ENCODE results near the gene GPRIN2. TPM values are rescaled to one million over a fixed set of nuclear protein-coding genes. Genes with fewer than 3 reads are reported as not detected.

Gene GPRIN2
- total RNA-seq, 1 donor from 2014 or later = 4.5 TPM

DNA sequence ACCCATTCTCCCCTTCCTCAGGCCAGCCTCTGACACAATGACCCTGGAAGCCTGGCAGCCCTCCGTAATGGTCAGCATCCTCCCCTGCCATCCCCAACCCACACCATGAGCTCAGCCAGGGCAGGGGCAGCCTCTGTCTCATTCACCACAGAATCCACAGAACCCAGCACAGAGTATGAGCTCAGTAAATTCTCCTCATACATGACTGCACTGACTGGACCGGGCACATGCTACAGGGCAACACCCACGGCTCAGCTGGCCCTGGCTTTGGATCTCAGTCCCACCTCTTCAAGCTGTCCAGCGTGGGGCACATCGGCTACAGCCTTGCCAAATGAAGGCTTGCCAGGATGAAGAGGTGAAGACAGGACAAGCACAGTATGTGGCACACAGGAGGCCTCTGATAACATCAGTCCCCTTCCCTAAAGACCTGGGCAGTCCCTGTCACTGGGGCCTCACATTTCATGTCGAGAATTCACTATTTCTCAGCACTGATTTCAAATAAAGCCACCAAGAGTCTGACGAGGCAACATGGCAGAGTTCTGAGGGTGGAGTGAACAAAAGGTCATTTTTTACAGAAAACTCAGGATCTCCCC is 7.9 kb downstream of the GPRIN2 start:
- no peak for ATAC-seq

DNA sequence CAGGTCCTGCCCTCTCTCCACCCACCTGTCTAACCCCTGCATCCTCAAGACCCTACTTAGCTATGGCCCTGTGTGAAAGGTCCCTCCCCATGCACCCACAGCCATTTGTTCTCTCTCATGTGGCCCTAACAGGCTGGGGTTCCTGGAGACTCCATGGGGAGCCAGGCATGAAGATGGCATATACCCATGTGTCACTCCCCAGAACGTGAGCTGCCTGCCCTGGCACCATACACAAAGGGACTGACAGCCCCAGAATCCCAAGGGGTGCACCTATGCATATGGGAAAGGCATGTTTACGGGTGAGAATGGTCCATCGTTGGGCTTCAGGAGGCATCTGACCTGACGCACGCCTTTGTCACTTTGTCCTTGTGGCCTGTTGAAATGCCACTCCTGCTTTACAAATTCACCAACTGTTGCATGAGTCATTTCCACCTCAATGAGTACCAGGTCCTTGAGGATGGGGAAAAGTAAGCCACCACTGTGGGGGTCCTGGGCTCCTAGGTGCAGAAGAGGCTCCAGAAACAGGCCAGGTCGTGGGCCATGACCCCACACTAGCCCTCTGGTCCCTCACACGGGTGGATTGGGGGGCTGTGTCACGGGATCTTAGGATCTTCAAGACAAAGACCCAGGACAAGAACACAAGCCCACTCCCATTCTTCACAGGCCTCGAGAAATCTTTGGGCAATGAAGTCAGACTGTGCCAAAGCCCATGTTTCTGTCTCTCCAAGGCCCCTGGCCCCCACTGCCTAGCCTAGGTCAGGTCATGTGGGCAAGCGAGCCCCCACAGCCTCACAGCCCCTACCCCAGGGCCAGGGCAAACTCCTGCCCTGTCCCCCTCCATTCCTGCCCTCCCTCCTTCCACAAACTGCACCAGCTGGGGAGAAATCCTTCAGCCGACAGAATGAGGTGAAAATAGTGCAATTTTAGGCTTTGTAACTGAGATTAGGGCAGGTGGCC is 8.6 kb downstream of the GPRIN2 start:
- no peak for ATAC-seq

DNA sequence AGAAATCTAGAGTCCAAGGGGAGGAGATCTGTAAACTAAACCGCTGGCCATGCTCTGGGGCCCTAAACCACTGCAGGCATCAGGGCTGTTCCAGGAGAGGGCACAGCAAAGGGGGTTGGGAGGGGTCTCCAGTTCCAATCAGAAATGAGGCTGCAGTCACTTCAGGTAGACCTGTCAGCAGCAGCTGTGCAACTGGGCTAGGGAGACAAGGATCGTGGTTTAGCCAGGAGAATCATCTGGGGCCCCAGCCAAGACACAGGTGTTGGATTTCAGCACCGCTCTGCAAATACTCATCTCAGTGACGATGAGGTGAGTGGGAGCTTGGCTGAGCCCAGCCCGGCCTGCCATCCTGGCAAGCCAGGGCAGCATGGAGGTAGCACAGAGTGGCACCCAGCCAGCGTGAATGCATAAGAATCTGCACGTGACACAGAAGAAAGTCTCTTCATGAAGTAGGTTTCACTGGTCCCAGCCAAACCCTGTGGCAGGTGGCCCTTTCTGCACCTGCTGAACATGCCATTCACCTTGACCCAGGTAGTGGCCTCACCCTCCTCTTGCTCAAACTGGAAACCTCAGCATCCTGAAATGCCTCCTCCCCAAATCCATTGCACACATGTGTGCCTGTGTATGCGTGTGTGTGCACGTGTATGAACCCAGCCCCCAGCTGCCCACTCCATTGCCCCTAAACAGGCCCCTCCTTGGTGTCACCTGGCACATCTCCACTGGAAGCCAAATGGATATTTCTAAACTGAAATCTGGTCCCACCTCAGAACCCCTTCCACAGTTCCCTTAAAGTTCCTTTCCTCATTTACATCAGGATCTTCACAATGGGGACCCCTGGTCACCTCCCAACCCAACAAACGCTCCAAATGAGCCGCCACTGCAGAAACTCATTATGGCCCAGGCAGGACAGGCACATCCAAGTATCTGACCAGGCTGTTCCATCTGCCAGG is 9.6 kb downstream of the GPRIN2 start:
- ATAC-seq = peak; percentile 50

GRCh38 chr10:46545861-46546590 is 10.4 kb downstream of the GPRIN2 start:
- no peak for ATAC-seq

- ATAC-seq = peak; percentile 14
These were observed 11.3 kb downstream of the GPRIN2 start for GRCh38 chr10:46544989-46545791.

DNA sequence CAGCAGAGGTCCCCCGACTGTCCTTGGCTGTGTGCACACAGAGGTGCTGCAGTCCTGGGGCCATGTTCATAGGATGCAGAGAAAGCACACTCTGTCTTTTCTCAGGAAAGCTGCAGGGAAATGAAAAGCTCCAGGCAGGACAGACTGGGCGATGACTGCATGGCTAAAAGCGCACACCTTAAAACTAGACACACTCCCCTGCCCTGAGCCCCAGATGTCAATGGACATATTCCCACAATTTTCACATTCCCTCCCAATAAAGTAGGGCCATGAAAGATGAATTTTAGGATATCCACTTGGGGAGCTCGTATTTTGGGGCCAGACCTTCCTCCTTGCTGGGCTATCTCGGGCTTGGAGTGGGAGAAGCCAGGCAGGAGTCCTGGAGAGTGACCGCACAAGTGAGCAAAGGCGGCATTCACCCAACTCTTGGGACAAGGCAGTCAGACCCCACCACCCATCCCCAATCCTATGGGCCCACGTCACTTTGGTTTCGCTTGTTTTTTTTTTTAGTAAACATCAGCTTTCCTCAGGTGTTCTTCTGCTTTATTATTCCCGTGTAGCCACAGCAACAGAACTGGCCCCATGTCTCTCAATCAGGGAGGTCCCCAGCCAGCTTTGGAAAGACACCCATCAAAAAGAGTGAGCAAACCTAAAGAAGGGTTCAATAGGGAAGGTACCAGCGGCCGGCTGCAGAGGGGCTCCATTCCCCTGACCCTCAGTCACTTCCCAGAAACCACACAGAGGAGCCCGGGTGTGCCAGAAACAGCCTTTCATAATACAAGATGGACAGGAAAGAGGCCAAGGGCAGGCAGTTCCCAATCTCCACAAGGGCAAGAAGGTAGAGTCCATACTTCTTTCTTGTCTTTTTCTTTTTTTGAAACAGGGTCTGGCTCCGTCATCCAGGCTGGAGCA is 12.7 kb downstream of the GPRIN2 start:
- ATAC-seq = no peak

- no peak for ATAC-seq
These were observed 13.6 kb downstream of the GPRIN2 start for GRCh38 chr10:46542567-46543465.

GRCh38 chr10:46541735-46542566 is 14.5 kb downstream of the GPRIN2 start:
- ATAC-seq = no peak

- ATAC-seq = no peak
These were observed 15.3 kb downstream of the GPRIN2 start for GRCh38 chr10:46541017-46541661.

DNA sequence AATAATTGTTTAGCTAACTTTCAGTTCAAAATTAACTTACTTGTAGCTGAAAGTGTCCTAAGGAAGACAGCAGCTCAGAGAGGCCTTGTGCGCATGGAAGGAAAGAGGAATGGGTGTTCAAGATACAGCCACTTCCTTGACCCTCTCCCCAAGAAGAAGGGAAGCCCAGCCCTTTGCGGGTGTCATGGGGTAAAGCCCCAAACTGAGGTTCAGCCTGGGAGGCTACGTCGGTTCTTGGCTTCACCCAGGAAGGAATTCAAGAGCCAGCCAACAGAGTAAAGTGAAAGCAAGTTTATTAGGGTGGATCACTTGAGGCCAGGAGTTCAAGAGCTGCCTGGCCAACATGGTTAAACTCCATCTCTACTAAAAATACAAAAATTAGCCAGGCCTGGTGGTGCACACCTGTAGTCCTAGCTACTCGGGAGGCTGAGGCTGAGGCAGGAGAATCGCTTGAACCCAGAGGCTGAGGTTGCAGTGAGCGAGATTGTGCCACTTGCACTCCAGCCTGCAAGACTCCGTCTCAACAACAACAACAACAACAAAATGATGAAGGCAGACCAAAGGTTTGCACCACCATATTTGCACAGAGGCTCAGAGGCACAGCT is 15.9 kb downstream of the GPRIN2 start:
- ATAC-seq = no peak

DNA sequence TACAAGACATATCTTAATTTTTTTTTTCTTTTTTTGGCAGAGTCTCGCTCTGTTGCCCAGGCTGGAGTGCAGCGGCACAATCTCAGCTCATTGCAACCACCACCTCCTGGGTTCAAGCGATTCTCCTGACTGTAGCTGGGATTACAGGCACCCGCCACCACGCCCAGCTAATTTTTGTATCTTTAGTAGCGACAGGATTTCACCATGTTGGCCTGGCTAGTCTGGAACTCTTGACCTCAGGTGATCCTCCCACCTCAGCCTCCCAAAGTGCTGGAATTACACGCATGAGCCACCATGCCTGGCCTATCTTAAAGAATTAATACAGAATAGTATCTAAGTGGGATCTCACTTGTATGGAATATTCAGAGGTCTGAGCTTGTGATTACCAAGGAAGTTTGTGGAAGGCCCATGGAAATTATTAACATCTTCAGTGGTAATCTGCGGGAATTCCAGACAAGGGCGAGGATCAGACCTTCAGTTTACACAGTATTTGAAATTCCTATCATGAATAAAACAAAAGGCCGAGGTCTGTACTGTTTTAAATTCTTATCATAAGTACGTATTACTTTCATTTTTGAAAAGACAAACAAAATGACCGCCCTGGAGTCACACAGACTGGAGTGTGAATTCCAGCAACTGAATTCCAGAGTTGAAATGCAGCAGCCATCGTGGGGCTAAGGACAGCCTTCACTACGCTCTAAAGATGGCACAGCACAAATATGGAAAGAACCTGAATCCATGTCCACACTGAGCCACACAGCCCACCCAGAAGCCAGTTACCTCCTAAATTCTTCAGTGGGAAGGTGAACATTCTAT is 16.7 kb downstream of the GPRIN2 start:
- ATAC-seq = no peak

- no peak for ATAC-seq
These were observed 17.6 kb downstream of the GPRIN2 start for GRCh38 chr10:46538717-46539426.

DNA sequence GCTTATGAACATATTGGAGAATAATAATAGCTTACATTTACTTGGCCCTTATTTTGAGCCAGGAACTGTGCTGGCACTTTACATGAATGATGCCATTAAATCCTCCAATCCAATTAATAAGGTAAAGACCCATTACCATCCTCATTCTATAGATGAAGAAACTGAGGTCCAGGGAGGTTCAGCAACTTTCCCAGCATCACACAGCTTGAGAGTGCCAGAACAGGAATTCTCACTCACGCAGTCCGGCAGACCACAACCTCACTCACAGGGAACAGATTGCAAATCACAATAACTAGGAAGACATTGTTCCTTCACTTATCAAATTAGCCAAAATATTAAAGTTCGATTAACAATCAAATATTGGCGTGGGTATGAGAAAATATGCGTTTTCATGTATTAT is 18.3 kb downstream of the GPRIN2 start:
- ATAC-seq = no peak

GRCh38 chr10:46537309-46537708 is 19.1 kb downstream of the GPRIN2 start:
- ATAC-seq = no peak

- ATAC-seq = no peak
These were observed 19.7 kb downstream of the GPRIN2 start for GRCh38 chr10:46536781-46537180.

DNA sequence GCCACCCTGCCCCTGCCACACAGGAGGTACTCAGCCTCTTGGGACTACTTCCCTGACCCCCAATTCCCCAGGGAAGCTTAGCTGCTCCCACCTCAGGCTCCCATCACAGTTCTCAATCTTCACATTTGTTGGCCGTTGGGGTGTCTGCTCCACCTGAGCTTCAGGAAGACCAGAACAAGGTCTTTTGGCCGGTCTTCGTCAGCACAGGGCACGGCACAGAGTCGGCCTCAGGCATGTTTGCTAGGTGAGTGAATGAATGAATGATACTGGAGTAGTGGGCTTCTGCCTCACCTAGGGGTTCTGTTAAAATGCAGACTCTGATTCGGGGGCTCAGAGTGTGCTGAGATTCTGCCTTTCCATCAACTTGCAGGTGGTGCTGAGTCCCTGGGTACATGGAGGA is 20.3 kb downstream of the GPRIN2 start:
- ATAC-seq = peak; percentile 10

All from esophagus mucosa (tissue), 1 donor.